ENCODE measurements around the gene HARBI1. TPM values are rescaled to one million over a fixed set of nuclear protein-coding genes. Genes with fewer than 3 reads are reported as not detected.

HARBI1 gene
- total RNA-seq, 1 donor from 2014 or later = 8.1 TPM

DNA sequence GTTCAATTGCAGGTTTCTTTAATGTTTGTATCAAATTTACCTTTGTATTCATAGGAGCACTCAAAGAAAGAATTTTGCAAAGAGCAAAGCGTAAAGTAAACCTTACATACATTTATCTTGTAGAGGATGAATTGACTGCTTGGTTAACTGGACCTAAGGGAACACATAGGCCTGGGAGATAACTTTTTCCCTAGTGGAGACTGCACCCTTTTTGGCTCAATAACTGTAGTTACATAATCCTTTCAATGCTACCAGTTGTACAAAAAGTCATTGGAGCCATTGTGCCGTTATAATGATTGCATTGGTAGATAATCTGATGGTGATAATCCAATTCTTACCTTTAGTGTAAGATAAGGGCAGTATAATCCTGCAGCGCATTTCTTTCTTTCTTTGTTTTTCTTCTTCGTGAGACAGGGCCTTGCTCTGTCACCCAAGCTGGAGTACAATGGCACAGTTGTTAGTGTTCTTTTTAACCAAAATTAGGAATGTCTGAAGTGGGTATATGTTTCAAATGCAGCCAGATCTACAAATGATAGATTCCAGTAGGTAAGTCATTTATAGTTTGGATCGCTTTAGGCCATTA is 18.6 kb upstream of the HARBI1 start:
- Histone ChIP-seq H3K27me3 (ENCODE audit: insufficient read depth, low read length) (no peaks in the 10 kb centered on the region), H2AFZ (ENCODE audit: low read depth, low read length) (no peak overlapping the region), H3K27ac (ENCODE audit: low read depth, low read length) (no peak overlapping the region), H3K79me2 (ENCODE audit: insufficient read depth, low read length) (peaks cover 12% of the 10 kb centered on the region), H3K4me1 (ENCODE audit: insufficient read depth, low read length) (no peaks in the 10 kb centered on the region), H3K9ac (ENCODE audit: low read length) (no peak overlapping the region), H3K4me3 (ENCODE audit: insufficient read depth, low read depth, low read length) (no peak overlapping the region), H4K20me1 (ENCODE audit: insufficient read depth, low read length) (peaks cover 15% of the 10 kb centered on the region), H3K4me2 (ENCODE audit: low read length) (no peak overlapping the region), H3K36me3 (ENCODE audit: insufficient read depth, low read length) (peaks cover 15% of the 10 kb centered on the region), H3K9me3 (ENCODE audit: insufficient read depth, low read depth, low read length) (no peaks in the 10 kb centered on the region)
- no peaks in the 10 kb centered on the region for H3K27me3 Mint-ChIP-seq (ENCODE audit: low read depth, unreplicated experiment)
- no peak for DNase-seq (ENCODE audit: low read depth)
- TF ChIP-seq, protein P1, sequence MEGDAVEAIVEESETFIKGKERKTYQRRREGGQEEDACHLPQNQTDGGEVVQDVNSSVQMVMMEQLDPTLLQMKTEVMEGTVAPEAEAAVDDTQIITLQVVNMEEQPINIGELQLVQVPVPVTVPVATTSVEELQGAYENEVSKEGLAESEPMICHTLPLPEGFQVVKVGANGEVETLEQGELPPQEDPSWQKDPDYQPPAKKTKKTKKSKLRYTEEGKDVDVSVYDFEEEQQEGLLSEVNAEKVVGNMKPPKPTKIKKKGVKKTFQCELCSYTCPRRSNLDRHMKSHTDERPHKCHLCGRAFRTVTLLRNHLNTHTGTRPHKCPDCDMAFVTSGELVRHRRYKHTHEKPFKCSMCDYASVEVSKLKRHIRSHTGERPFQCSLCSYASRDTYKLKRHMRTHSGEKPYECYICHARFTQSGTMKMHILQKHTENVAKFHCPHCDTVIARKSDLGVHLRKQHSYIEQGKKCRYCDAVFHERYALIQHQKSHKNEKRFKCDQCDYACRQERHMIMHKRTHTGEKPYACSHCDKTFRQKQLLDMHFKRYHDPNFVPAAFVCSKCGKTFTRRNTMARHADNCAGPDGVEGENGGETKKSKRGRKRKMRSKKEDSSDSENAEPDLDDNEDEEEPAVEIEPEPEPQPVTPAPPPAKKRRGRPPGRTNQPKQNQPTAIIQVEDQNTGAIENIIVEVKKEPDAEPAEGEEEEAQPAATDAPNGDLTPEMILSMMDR (IDR thresholded peaks at IDR 0.05; ENCODE audit: insufficient read depth, low read depth, low read length) = no peak
- TF ChIP-seq EZH2 (IDR thresholded peaks at IDR 0.05; ENCODE audit: insufficient read depth, low read length) = no peak
- no peaks in the 10 kb centered on the region for H3K9me3 Mint-ChIP-seq (ENCODE audit: unreplicated experiment)
- peaks cover 5% of the 10 kb centered on the region for H3K4me1 Mint-ChIP-seq (ENCODE audit: low read depth, unreplicated experiment)
- no peak overlapping the region for H3K27ac Mint-ChIP-seq (ENCODE audit: unreplicated experiment)
- H3K36me3 Mint-ChIP-seq (ENCODE audit: low read depth, unreplicated experiment) = peaks cover 5% of the 10 kb centered on the region
- FAIRE-seq = no peak
- no peak overlapping the region for H3K4me3 Mint-ChIP-seq (ENCODE audit: unreplicated experiment)

DNA sequence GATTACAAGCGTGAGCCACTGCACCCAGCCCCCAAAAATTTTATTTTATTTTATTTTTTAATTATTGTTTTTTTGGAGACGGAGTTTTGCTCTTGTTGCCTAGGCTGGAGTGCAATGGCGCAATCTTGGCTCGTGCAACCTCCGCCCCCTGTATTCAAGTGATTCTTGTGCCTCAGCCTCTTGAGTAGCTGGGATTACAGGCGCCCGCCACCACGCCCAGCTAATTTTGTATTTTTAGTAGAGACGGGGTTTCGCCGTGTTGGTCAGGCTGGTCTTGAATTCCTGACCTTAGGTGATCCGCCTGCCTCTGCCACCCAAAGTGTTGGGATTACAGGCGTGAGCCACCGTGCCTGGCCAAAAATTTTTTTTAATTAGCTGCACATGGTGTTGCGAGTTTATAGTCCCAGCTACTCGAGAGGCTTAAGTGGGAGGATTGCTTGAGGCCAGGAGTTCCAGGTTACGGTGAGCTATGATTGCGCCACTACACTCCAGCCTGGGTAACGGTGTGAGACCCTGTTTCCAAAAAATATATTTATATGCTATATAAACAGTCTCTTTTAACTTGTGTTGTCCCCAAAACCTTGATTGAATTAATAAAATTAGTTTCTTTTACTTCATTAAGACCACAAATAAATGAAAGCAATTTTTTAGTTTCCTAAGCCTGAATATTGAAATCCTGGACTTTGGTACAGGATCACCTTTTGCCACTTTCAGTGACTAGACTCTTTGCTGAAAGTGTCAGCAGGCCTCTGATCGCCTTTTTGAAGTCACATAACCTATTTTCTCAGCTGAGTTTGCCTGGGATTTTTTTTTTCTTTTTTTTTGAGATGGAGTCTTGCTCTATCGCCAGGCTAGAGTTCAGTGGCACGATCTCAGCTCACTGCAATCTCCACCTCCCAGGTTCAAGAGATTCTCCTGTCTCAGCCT is 16.5 kb upstream of the HARBI1 start:
- Mint-ChIP-seq H3K9me3 (ENCODE audit: unreplicated experiment) (no peaks in the 10 kb centered on the region), H3K36me3 (ENCODE audit: low read depth, unreplicated experiment) (peaks cover 7% of the 10 kb centered on the region), H3K27me3 (ENCODE audit: low read depth, unreplicated experiment) (no peaks in the 10 kb centered on the region), H3K4me1 (ENCODE audit: low read depth, unreplicated experiment) (peaks cover 2% of the 10 kb centered on the region), H3K27ac (ENCODE audit: unreplicated experiment) (no peak overlapping the region), H3K4me3 (ENCODE audit: unreplicated experiment) (no peak overlapping the region)
- TF ChIP-seq, protein P1 (IDR thresholded peaks at IDR 0.05; ENCODE audit: insufficient read depth, low read depth, low read length) = no peak
- TF ChIP-seq EZH2 (IDR thresholded peaks at IDR 0.05; ENCODE audit: insufficient read depth, low read length) = no peak
- H3K4me3 ChIP-seq (ENCODE audit: insufficient read depth, low read depth, low read length) = no peak overlapping the region
- FAIRE-seq (no peak), DNase-seq (ENCODE audit: low read depth) (no peak)
- peaks cover 16% of the 10 kb centered on the region for H4K20me1 ChIP-seq (ENCODE audit: insufficient read depth, low read length)
- no peak overlapping the region for H2AFZ ChIP-seq (ENCODE audit: low read depth, low read length)
- H3K36me3 ChIP-seq (ENCODE audit: insufficient read depth, low read length) = peaks cover 12% of the 10 kb centered on the region
- H3K27ac ChIP-seq (ENCODE audit: low read depth, low read length) = no peak overlapping the region
- no peaks in the 10 kb centered on the region for H3K27me3 ChIP-seq (ENCODE audit: insufficient read depth, low read length)
- no peaks in the 10 kb centered on the region for H3K9me3 ChIP-seq (ENCODE audit: insufficient read depth, low read depth, low read length)
- H3K4me1 ChIP-seq (ENCODE audit: insufficient read depth, low read length) = no peaks in the 10 kb centered on the region
- H3K9ac ChIP-seq (ENCODE audit: low read length) = no peak overlapping the region
- no peak overlapping the region for H3K4me2 ChIP-seq (ENCODE audit: low read length)
- peaks cover 8% of the 10 kb centered on the region for H3K79me2 ChIP-seq (ENCODE audit: insufficient read depth, low read length)
